Activated CD8-positive, alpha-beta memory T cell treated with anti-CD3 and anti-CD28 coated beads, Interleukin-2, amount 50 U/mL, for 24 hours (primary cell): Measurements from ENCODE around the gene KCNJ5.

Source experiments
- DNase-seq: peaks from one replicate; pipeline ENCODE4 v3.0.0-alpha.2; 2020; ENCODE audit errors: extremely low read depth

The KCNJ5 gene

DNA sequence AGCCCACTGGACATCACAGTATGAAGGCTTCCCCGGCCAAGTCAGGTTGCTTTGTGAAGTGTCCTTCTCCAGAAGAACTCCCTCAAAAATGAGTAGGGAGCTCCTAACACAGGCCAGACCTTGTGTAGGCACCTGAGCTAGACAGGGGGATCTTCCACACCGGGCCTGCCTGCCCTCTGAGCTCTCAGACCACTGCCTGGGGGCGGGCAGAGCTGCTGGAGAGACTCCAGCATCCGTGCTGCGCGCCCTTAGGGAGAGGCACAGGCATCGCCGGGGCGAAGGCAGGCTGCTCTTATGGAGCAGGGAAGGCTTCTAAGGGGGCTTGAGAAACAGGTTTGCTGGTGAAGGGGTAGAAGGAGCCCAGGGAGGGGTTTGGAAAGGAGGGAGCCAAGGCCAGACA, 4.4 kb downstream of the KCNJ5 start:
- DNase-seq, result no peak

DNA sequence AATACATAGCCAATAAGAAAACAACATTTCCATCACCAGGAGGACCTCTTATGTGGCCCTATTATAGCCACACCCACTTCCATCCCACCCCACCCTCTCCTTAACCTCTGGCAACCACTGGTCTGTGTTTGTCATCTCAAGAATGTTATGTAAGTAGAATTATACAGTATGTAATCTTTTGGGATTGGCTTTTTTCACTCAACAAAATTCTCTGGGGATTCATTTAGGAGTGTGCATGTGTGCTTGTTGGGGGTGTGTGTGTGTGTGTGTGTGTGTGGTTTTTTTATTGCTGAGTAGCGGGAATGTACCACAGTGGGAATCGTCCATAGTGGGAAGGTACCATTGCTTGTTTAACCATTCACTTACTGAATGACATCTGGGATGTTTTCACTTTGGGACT, 5.2 kb downstream of the KCNJ5 start:
- no peak for DNase-seq

DNA sequence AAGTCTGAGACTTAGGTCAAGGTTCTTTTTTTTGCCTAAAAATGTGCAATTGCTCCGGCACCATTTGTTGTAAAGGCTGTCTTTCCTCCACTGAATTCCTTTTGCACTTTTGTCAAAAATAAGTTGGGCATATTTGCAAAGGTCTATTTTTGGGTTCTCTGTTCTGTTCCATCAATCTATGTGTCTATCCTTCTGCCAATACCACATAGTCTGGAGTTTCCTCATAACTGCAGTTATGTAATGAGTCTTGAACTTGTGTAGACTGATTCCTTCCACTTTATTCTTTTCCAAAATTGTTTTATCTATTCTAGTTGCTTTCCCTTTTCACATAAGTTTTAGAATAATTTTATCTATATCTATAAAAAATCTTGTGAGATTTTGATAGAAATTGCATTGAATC, 6.7 kb downstream of the KCNJ5 start:
- DNase-seq, result no peak

DNA sequence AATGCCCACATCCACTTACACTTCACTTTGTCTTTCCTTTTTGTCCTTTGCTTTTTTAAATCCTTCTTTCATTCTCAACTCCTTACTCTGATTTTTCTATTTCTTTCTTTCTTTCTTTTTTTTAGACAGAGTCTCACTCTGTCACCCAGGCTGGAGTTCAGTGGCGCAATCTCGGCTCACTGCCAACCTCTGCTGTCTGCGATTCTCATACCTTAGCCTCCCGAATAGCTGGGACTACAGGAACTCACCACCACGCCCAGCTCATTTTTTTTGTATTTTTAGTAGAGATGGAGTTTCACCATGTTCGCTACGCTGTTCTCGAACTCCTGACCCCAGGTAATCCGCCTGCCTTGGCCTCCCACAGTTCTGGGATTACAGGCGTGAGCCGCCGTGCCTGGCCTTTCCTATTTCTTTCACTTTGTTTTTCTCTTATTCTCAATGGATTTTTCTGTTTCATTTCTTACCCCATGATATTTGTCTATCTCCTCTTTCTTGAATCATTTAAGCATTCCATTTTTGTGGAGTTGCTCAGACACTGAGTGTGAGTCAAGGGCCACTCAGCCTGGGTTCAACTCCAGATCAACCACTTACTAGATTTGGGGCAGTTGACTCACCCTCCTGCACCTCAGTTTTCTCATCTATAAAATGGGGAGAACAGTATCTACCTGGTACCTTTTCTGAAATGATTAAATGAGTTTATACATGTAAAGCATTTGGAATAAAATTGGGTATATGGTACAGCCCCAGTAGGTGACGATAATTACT, 7.6 kb downstream of the KCNJ5 start:
- no peak for DNase-seq

DNA sequence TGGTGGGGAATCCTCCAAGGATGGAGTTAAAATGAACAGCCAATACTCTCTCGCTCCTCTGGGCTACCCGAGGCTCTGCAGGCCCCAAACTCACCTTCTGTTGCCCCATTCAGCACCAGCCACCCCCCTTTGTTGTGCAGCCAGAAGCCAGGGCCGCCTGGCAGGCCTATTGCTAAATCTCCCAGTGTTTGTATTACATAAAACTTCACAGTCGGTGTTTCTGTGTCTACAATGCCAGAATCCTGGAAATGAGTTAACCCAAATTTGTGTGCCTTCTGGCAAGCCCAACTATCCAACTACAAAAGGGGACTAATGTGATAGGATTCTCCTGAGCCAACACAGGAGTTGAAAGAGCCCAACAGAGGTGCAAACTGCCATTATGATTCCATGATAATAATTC, 9.3 kb downstream of the KCNJ5 start:
- no peak for DNase-seq

DNA sequence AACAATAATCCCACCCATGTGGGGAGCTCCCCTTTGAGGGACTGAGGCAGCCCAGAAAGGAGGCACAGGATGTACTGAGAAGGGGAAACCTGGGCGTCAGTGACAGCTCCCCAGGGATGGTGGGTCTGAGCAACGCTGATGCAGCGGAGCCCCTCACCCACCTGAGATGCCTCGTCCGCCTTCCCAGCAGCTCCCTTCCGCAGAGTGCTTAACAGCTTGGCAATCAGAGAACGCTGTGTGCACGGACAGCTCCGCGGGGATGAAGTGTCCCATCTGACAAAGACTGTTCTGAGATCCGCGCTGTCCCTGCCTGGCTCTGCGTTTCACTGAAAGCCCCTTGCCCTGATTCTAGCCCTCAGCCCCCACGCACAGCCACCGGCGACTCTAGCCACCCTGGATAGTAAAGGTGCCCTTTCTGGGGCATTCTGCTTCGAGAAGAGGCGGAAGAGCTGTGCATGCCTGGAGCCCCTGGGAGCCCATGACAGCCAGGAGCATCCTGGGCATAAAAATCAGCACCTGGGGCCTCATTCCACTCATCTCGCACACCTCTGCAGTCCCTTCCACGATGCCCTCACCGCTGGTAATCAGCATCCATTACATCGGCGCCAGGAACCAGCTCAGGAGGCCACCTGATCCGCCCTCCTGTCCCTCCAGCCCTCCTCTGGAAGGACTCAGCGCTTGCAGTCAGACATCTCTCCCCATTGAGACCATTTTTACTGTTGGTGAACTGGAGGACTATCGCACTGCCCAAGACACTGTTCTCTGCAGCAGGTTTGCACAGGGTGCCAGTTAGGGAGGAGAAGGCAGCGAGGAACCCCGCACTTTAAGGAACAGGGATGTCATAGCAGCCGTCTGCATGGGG, 10.7 kb downstream of the KCNJ5 start:
- no peak for DNase-seq

DNA sequence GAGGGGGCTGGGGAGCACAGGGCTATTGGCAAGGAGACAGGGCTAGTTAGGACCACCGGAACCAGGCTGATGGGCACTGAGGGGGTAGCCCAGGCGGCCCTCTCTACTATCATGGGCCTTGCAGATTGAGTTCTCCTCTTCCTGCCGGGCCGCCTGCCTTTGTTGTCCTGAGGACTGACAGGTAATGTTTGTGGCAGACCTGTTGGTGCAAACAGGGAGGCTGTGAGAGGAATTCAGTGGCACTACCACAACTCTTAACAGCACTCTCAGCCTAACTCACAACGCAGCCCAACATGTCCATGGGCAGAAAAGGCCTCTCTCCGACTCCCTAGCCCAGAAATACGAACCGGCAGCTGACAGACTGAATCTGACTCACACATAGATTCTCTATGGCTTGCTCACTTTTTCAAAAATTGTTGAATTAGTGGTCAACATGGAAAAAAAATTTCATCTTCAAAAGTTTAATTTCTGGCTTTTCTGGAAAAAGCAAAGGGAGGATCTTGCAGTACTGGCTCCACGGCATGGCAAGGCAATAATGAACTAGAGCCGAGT, 11.4 kb downstream of the KCNJ5 start:
- DNase-seq, result no peak

DNA sequence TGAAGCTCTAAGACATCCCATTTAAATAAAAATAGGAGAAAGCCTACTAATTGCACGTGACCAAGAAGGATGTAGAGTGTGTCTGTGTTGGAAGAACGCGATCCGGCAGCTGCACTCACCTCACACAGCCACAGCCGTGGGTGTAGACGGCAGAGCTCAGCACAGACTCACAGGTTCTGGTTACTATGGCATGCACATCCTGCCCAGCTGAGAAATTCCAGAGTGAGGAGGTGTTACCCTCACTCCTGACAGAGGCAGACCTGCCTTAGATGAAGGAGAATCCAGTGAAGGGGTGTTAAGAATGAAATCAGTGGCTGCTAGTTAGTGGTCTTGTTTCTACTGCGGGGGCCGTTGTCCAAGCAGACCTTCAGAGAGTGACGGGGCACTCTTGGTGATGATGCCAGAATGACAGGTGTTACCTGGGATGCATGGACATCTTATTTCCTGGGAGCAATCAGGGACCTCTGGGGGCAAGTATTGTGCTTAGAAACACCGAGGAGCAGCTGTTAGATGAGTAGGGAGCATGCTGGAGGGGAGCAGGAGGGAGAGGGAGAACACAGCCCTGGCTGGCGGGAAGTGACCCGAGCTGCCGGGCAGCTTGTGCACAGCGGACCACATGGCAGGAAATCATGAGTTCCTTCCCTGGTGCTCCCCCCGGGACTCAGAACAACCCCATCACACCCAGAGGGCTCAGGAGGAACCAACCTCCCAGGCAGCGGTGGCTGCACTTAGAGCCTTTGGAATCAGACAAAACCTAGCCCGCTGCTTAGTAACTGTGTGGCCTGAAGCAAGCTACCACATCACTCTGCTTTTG, 12.3 kb downstream of the KCNJ5 start:
- DNase-seq, result no peak

DNA sequence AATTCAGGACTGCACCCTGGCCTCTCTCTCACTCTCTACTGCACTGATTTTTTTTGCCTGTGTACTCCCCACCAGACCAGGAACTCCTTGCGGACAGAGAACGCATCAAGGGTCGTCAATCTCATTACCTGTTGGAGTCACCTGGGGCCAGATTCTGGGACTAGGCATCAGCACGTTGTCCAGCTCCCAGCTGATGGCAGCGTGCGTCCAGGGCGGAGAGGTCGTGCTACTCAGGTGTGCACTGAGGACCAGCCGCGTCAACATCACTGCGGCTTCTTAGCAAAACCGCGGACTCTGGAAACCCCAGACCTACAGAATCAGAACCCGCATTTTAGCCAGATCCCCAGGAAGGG, 13.1 kb downstream of the KCNJ5 start:
- no peak for DNase-seq

DNA sequence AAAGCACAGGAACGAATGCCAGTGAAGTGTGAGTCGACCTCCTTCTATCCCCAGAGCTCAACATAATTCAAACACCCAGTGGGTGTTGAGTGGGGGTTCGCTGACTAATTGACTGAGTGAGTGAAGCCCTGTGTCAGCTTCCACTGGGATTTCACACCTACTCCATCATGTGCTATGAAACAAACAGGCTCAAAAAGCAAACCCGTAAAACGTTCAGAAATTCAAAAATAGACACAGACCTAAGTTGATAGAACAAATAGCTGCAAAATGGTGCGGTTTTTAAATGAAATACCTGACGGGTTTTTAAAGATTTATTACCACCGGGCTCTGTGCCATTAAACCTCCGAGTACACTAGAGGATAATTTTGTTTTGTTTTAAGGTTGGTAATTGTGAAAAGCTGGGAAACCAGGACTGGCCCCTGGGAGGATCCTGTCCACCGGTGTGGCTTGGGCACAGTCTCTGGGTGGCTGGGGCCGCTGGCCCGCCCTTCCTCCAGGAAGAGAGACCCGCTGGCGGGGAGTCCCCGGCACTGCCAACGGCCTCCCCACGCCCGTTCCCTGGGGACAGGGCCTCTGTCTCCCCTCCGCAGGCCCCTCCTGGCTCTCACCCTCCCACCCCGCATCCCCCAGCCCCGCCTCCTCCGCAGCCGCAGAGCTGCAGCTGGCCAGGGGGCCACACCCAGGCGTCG, 13.6 kb downstream of the KCNJ5 start:
- no peak for DNase-seq

DNA sequence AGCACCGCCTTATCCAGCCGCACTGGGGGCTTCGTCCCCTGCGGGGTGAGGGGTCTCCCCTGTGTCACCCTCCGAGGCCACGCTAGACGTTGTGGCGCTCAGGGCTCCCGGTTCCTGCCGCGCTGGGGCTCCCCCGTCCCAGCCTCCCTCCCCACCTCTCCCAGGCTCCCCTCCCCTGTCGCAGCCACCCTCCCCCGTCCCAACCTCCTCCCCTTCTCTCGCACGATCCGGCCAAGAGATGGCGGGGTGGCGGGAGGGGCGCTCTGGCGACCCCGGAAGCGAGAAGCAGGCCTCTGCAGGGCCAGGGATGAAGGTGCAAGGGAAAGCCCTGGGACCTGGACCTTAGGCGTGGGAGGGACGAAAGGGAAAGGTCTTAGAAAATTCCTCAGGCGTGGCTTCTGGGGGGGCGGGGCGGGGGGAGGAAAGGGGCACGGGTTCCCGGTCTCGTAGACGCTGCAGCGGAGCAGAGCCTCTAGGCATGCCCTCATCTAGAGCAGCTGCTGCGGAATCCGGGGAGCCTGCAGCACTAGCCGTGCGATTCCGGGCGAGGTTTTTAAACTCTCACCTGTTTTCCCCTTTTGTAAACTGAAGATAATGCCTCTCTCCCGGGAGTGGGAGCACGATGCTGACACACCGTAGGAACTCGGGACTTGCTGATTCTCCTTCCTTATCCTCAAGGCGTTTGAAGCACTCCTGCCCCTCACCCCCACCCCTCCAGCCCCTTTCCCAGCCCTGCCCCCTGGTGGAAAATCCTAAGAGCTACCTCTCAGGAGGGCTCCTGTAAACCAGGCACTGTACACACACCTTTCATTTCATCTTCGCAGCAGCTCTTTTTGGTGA, 14.4 kb downstream of the KCNJ5 start:
- no peak for DNase-seq

DNA sequence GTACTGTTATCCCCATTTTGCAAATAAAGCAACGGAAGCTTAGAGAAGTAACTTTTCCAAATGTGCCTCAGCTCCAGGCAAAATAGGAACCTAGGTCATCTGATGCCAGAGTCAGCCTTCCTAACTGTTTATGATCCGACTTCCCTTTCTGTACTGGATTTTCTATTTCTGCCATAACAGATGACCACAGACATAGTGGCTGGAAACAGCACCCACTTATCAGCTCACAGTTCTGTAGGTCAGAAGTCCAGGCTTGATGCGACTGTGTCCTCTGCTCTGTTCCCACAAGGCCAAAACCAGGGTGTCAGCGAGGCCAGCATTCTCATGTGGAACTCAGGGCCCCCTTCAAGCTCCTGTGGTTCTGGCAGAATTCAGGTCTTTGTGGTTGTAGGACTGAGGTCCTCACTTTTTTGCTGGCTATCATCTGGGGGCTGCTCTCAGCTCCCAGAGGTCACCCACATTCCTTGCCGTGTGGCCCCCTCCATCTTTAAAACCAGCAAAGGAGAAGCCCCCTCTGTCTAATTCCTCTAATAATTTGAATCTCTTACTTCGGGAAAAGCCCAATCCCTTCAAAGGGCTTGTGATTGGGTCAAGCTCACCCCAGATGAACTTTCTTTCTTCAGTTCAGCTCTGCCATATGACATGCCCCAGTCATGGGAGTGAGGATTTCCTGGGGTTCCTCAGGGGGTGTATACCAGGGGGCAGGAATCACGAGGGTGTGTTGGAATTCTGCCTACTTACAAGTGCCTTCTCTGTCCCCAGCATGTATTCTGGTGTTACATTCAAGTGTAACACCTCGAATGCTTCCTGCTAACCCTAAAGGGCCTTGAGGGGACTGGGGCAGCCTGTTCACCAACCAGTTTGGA, 15.3 kb downstream of the KCNJ5 start:
- DNase-seq, result no peak

DNA sequence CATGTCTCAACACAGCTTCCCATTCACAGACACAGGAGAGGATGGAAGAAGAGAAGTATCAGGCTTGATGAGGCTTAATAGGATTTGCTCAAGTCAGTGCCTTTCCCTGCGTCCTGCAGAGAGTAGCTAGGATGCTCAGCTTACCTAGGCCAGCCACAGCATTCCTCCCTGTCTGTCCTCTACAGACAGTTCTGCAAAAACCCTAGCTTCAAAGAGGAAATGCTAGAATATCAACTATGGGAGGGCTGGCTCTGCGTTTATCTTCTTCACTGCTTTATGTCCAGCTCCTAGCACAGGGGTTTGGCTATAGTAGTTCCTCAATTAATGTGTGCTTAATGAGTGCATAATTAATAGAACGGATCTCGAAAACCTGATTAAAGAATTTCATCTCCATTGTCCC, 16.4 kb downstream of the KCNJ5 start:
- DNase-seq, result no peak

DNA sequence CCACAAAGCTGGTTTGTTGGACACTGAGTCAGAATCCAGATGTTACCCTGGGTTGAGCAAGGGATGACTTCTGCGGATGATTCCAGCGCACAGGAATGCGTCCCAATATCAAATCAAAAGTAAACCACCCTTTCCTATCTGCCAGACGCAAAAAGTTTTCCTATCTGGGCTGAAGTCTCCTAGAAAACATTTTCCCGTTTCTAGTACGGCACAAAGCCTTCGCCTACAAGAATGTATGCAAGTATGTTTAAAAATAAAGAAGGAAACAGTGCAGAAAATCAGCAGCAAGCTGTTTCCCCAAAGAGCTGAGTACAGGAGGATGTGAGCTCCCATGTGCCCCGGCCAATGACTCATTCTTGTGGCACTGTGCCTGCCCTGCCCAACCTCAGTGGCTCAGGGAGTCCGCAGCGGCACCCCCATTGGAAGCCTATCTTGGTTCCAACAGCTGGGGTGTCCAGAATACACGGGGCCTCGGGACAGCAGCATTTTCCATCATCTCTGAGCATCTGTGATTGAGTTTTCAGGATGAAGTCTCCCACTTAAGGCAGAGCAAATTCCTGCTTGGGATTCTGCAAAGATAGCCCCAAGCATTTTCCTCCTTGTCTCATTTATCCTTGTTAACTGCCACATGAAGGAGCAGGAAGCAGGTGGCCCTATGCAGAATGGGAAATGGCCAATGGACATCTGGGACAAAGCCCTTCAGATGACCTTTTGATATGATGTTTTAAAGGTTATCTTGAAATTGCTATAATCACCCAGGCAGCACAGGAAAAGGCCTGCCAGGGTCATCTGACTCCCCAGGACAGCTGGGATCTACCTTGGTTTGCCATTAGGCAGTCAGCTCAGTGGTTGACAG, 17.5 kb downstream of the KCNJ5 start:
- DNase-seq, result no peak

DNA sequence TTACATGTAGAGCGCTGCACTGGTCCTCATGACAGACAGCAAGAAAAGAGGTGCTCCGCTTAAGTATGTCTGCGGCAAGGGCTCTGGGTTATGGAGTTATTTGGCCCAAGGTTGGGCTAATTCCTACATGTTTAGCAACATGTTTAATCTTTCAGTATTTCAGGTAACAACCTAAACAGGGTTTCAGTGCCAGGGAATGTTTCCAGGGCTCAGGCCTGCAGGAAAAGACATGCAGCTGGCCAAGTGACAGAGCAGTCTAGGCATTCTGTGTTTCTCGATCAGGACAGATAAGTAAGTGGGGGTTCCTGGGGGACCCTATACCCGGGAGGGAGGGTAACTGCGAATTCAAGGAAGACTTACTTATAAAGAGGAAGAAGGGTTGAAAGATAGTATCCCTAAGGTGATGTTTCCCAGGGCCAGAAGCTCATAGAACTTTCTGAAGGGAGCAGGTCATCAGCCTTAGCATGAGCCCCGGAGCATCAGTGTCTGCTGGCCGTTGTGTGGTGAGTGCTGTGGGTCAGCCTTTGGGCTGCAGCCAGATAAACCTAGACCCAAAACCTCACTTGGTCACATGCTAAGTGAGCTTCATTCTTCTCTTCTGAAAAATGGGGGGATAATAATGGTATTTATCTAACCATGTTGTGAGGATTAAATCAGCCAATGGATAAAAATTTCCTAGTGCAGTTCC, 18.4 kb downstream of the KCNJ5 start:
- no peak for DNase-seq

DNA sequence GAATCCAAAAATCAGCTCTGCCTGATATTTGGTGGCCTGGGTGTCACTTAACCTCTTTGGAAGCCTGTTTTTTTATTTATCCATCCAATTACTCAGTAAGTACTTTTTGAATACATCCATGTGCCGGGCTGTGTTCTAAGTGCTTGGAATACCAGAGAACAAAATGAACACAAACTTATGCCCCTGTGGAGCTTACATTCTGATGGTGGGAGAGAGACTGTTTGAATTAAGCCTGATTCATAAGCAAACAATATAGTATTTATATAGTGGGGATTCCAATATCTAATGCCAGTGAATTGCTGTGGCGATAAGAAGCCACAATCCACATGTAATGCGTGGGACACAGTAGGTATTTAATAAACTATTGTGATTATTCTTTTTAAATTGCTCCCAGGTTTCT, 19.4 kb downstream of the KCNJ5 start:
- no peak for DNase-seq

DNA sequence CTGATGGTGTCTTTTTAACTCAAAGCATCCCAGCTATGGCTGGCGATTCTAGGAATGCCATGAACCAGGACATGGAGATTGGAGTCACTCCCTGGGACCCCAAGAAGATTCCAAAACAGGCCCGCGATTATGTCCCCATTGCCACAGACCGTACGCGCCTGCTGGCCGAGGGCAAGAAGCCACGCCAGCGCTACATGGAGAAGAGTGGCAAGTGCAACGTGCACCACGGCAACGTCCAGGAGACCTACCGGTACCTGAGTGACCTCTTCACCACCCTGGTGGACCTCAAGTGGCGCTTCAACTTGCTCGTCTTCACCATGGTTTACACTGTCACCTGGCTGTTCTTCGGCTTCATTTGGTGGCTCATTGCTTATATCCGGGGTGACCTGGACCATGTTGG, 20.1 kb downstream of the KCNJ5 start:
- DNase-seq, result no peak

DNA sequence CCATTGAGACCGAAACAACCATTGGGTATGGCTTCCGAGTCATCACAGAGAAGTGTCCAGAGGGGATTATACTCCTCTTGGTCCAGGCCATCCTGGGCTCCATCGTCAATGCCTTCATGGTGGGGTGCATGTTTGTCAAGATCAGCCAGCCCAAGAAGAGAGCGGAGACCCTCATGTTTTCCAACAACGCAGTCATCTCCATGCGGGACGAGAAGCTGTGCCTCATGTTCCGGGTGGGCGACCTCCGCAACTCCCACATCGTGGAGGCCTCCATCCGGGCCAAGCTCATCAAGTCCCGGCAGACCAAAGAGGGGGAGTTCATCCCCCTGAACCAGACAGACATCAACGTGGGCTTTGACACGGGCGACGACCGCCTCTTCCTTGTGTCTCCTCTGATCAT, 20.5 kb downstream of the KCNJ5 start:
- DNase-seq, result no peak
